GM12878 (cell line): ENCODE measurements around the gene ABCC3. TPM values are rescaled to one million over a fixed set of nuclear protein-coding genes. Genes with fewer than 3 reads are reported as not detected.

Source experiments
- ATAC-seq: fragments of 200-7000 bp; cut with Tn5 transposase; 3 replicates; pipeline ENCODE4 v1.9.1; 2020; ENCODE audit warnings: mild to moderate bottlenecking, moderate library complexity
- BruUV-seq: library from RNA; stranded (reverse); fragments of 400-500 nt; replicated peaks from 2 replicates; lab custom pipeline; 2021; lab: Mats Ljungman, UMichigan
- CTCF ChIA-PET: fragments of 300-600 bp; sonication (Branson Sonifier 250); formaldehyde crosslinking; extraction: SDS; loops from one replicate; lab custom pipeline; 2021; ENCODE audit warnings: inconsistent platforms; lab: Yijun Ruan, JAX
- POLR2A ChIA-PET: fragments of 350-600 bp; formaldehyde crosslinking; extraction: SDS; loops from one replicate; lab custom pipeline; 2021; ENCODE audit warnings: inconsistent platforms; lab: Charles Lee
- RAD21 ChIA-PET: fragments of 300-600 bp; sonication (Branson Sonifier 250); formaldehyde crosslinking; loops from one replicate; lab custom pipeline; 2023; ENCODE audit warnings: antibody characterized with exemption; ENCODE audit not compliant: unreplicated experiment; lab: Charles Lee
- SMC1A ChIA-PET: fragments of 300-600 bp; sonication (Branson Sonifier 250); formaldehyde crosslinking; loops from one replicate; lab custom pipeline; 2023; ENCODE audit not compliant: unreplicated experiment, uncharacterized antibody; lab: Charles Lee
- DNase-seq: peaks from one replicate; pipeline ENCODE4 v3.0.0-alpha.2; 2011; ENCODE audit warnings: low read depth, low spot score
- FAIRE-seq: peaks from 3 replicates; lab custom pipeline; 2011; peaks lifted over from hg19 to GRCh38; lab: Jason Lieb, UNC
- H2AFZ ChIP-seq: 2 replicates; pipeline ENCODE4 v1.6.0; 2011; ENCODE audit warnings: low read depth, low read length, control low read depth; ENCODE audit not compliant: control insufficient read depth
- H3K27ac ChIP-seq: 2 replicates; pipeline ENCODE4 v1.5.1; 2011; ENCODE audit warnings: control low read depth; ENCODE audit not compliant: control insufficient read depth, insufficient read depth
- H3K27me3 ChIP-seq, 2 experiments: replicated peaks in 1 of 2; 2 replicates each; pipeline versions ENCODE4 v1.6.0 to v1.6.1; 2011; ENCODE audit warnings: low read length in 1 of 2; ENCODE audit not compliant: control insufficient read depth in 2 of 2, insufficient read depth in 2 of 2
- H3K36me3 ChIP-seq, 2 experiments: 2 replicates each; pipeline ENCODE4 v1.5.1; 2011; ENCODE audit warnings: low read length in 1 of 2; ENCODE audit not compliant: control insufficient read depth in 2 of 2, insufficient read depth in 2 of 2
- H3K4me1 ChIP-seq: 2 replicates; pipeline ENCODE4 v1.6.1; 2011; ENCODE audit warnings: mild to moderate bottlenecking, low read length, moderate library complexity, mixed read lengths; ENCODE audit not compliant: control insufficient read depth, insufficient read depth
- H3K4me2 ChIP-seq: 2 replicates; pipeline ENCODE4 v1.6.0; 2011; ENCODE audit warnings: control low read depth; ENCODE audit not compliant: control insufficient read depth, insufficient read depth
- H3K4me3 ChIP-seq: fragments of 200-600 bp; sonication (generic); 2 replicates; pipeline ENCODE4 v1.5.1; 2016
- H3K79me2 ChIP-seq: 2 replicates; pipeline ENCODE4 v1.6.0; 2011; ENCODE audit warnings: low read length; ENCODE audit not compliant: control insufficient read depth, insufficient read depth
- H3K9ac ChIP-seq: 2 replicates; pipeline ENCODE4 v1.8.0; 2011; ENCODE audit warnings: low read length, control low read depth, mixed read lengths; ENCODE audit not compliant: control insufficient read depth, insufficient read depth
- H3K9me3 ChIP-seq: replicated peaks from 3 replicates; pipeline ENCODE4 v1.5.1; 2011; ENCODE audit warnings: mild to moderate bottlenecking, low read length; ENCODE audit not compliant: control insufficient read depth, insufficient read depth
- H4K20me1 ChIP-seq: 2 replicates; pipeline ENCODE4 v1.6.0; 2011; ENCODE audit not compliant: control insufficient read depth, insufficient read depth
- CBFB ChIP-seq: IDR thresholded peaks from 2 replicates; pipeline ENCODE4 v1.6.1; 2016; ENCODE audit warnings: antibody characterized with exemption, low read depth
- CBX5 ChIP-seq: sonication (generic); IDR thresholded peaks from 2 replicates; pipeline ENCODE4 v1.6.1; 2016; ENCODE audit warnings: low read depth, moderate library complexity, mild to moderate bottlenecking, inconsistent platforms
- ESRRA ChIP-seq: IDR thresholded peaks from 2 replicates; pipeline ENCODE4 v1.6.1; 2012; ENCODE audit warnings: mild to moderate bottlenecking, low read length, improper control_type of control experiment
- GABPA ChIP-seq: IDR thresholded peaks from 2 replicates; pipeline ENCODE4 v1.6.1; 2014; ENCODE audit warnings: antibody characterized with exemption, low read depth, mild to moderate bottlenecking, inconsistent platforms
- IKZF1 ChIP-seq: fragments of 450-650 bp; conservative IDR thresholded peaks from 2 replicates; pipeline ENCODE4 v1.6.1; 2017; ENCODE audit warnings: antibody characterized with exemption, mild to moderate bottlenecking
- NFIC ChIP-seq: IDR thresholded peaks from 2 replicates; pipeline ENCODE4 v1.6.1; 2012; ENCODE audit warnings: low read depth, mild to moderate bottlenecking, inconsistent platforms, low read length, moderate library complexity
- PAX5 ChIP-seq: IDR thresholded peaks from 2 replicates; pipeline ENCODE4 v1.6.1; 2011; ENCODE audit warnings: low read depth, low read length, borderline replicate concordance
- POLR2AphosphoS2 ChIP-seq: IDR thresholded peaks from 2 replicates; pipeline ENCODE4 v1.6.1; 2011; ENCODE audit warnings: low read depth, mild to moderate bottlenecking, low read length, improper control_type of control experiment, moderate library complexity
- SMC3 ChIP-seq: IDR thresholded peaks from 2 replicates; pipeline ENCODE4 v1.6.1; 2011; ENCODE audit warnings: low read length, improper control_type of control experiment, borderline replicate concordance
- TCF12 ChIP-seq: IDR thresholded peaks from 2 replicates; pipeline ENCODE4 v1.6.1; 2011; ENCODE audit warnings: low read depth, mild to moderate bottlenecking, low read length
- ZZZ3 ChIP-seq: IDR thresholded peaks from 2 replicates; pipeline ENCODE4 v1.6.1; 2011; ENCODE audit warnings: low read depth; ENCODE audit not compliant: control insufficient read depth, insufficient read length
- WGBS: methylation state at CpG from one replicate; pipeline ENCODE4 v1.1.6; 2016; ENCODE audit warnings: low lambda C conversion rate; ENCODE audit not compliant: insufficient replicate concordance, insufficient coverage; ENCODE audit errors: missing lambda C conversion rate; 5-methylcytosine and 5-hydroxymethylcytosine counted together
- in situ Hi-C: fragments of 300-500 bp; cut with MboI; formaldehyde crosslinking; loops from 9 replicates; pipeline ENCODE4 v1.14.3; 2018; ENCODE audit warnings: mixed read lengths
- intact Hi-C: fragments of 100-400 bp; cut with micrococcal nuclease; formaldehyde crosslinking; loops from one replicate; pipeline ENCODE4 v1.14.2; 2022; ENCODE audit not compliant: unreplicated experiment
- polyA plus RNA-seq, 11 experiments: library from polyadenylated mRNA; depleted of rRNA in 4 of 11; unstranded in 6 of 11; stranded (reverse) in 5 of 11; fragments of >200 nt; fragmentation: Nextera tagmentation in 4 of 11; fragmentation: Illumina TruSeq in 1 of 11; extraction: Ambion mirVana in 4 of 11; extraction: Trizol in 1 of 11; gene quantifications; 1 replicate in 1 of 11; 2 replicates in 10 of 11; pipeline versions ENCODE4 v1.2.1 to v1.2.3, GENCODE V29; 2011 to 2016; ENCODE audit warnings: inconsistent platforms in 2 of 11, missing spikeins in 2 of 11, low read depth in 1 of 11
- total RNA-seq, 4 experiments: library from RNA; depleted of rRNA in 3 of 4; stranded (reverse); fragments of >200 nt in 3 of 4; fragmentation: Illumina TruSeq in 1 of 4; extraction: Trizol in 1 of 4; gene quantifications; 2 replicates each; pipeline versions ENCODE4 v1.2.1 to v1.2.3, GENCODE V29; 2013 to 2021

Gene ABCC3
- total and polyA plus RNA-seq, 10 of the 15 experiments (the other 5 are each of a cell fraction or from before 2014, with no cell fraction given) = 0.21 to 2.3 (median 0.71) TPM; not detected in 6

GRCh38 chr17:50672071-50672470 is 37.4 kb downstream of the ABCC3 start (continued):
- no peak for TF ChIP-seq GABPA
- no peak for TF ChIP-seq TCF12
- TF ChIP-seq ZZZ3 = no peak
- no peak for TF ChIP-seq ESRRA
- no peak for TF ChIP-seq CBX5
- TF ChIP-seq NFIC = no peak
- TF ChIP-seq CBFB = no peak
- TF ChIP-seq POLR2AphosphoS2 = no peak
- TF ChIP-seq, all 136 proteins: peak for 0

GRCh38 chr17:50672831-50673551 is 38.3 kb downstream of the ABCC3 start:
- DNase-seq (no peak), ATAC-seq (no peak), FAIRE-seq (no peak)
- 32% methylated on average over 20 of the region's 20 CpGs for WGBS
- H3K79me2 ChIP-seq = no peaks in the 10 kb centered on the region
- no TSS peak for BruUV-seq
- in situ Hi-C loops = no loop called here
- POLR2A ChIA-PET = no interaction called here
- H2AFZ ChIP-seq = no peak overlapping the region
- no peak overlapping the region for H3K9ac ChIP-seq
- H3K4me3 ChIP-seq = no peak overlapping the region
- no peak overlapping the region for H3K4me2 ChIP-seq
- SMC1A ChIA-PET = no interaction called here
- no peaks in the 10 kb centered on the region for H3K27me3 ChIP-seq
- no peaks in the 10 kb centered on the region for H4K20me1 ChIP-seq
- no peak overlapping the region for H3K27ac ChIP-seq
- no peaks in the 10 kb centered on the region for H3K9me3 ChIP-seq
- no peaks in the 10 kb centered on the region for H3K36me3 ChIP-seq
- no peaks in the 10 kb centered on the region for H3K4me1 ChIP-seq
- TF ChIP-seq SMC3 (no peak), PAX5 (no peak), IKZF1 (no peak)
- TF ChIP-seq, all 136 proteins: peak for 0
- RAD21 ChIA-PET = no interaction called here
- intact Hi-C loops = no loop called here
- CTCF ChIA-PET = no interaction called here
